ENCODE measurements around the gene GLYATL2.

GLYATL2 gene

GRCh38 chr11:58801302-58801701, 43.2 kb downstream of the GLYATL2 start:
- no peak for DNase-seq (ENCODE audit: low spot score)

- peak; percentile 74 for DNase-seq (ENCODE audit: low spot score)
Measured at GRCh38 chr11:58796333-58796732, 48.2 kb downstream of the GLYATL2 start.

DNA sequence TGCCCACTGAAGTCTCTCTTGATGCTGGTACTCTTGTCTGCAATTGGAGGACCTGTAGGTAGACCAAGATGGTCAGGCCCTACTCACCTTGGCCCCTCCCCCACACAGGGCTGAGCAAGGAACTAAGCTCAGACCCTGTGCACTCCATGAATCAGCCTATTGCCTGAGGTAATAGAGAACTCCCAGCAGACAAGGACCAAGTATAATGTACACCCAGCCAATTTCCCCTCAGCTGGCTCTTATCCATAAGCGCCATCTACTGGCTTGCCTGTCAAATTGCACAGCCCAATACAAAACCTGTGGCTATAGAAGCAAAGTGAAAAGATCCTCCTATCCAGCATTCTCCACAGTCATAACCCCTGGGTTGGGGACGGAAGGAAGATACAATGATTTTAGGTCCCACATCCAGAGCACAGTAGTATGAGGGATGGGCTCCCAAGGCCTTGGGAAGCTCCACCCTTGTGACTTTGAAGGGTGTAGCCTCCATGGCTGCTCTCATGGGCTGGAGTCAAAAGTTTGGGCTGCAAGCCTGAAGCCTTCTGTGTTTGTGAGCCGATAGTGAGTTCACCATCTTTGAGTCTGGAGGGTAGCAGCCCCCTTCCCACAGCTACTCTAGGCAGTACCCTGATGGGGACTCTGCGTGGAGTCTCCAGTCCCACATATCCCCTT, 56.0 kb downstream of the GLYATL2 start:
- DNase-seq (ENCODE audit: low spot score): peak; percentile 66

DNA sequence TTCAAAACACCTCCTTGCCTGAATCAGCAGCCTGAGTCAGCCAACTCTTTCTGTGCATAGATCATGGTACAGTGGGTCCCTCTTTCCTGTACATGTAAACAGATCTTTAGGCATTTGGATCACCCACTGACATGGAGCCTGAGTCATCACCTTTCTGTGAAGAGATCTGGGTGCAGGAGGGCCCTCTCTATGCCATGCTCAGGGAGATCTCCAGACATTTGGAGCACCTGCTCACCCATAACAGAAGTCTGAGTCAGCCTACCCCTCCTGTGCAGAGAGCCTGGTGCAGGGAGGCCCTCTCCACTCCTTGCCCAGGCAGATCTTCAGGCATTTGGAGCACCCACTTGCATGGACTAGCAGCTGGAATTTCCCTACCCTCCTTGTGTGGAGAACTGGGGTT, 56.6 kb downstream of the GLYATL2 start:
- DNase-seq (ENCODE audit: low spot score): no peak

GRCh38 chr11:58786693-58787092, 57.8 kb downstream of the GLYATL2 start:
- DNase-seq (ENCODE audit: low spot score): no peak

DNA sequence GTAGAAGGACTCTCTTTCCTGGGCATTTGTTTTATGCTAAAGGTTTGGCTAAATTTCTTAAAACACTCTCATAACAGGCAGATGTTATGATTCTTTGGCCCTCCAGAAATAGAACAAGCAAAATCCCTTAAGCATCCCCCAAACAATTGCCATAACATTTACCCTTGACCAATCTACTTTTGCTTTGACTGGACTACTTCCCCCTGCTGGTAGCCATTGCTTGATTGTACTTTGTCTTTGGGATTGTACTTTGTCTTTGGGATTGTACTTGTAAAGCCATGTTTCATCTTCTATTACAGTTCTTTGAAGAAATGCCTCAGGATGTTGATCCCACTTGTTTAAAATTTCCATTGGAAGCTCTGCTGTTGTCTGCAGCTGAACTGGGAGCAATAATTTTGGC, 59.5 kb downstream of the GLYATL2 start:
- no peak for DNase-seq (ENCODE audit: low spot score)

All from Ammon's horn (tissue), 1 donor.